HL-60 (cell line): Measurements from ENCODE around the gene RASAL2.
A peak's percentile ranks its signal among the peaks of the same experiment; 100 is the strongest.

Experiments
- GABPA ChIP-seq: IDR thresholded peaks from 2 replicates; pipeline ENCODE4 v1.6.1; 2012; ENCODE audit warnings: low read depth
- POLR2AphosphoS5 ChIP-seq: IDR thresholded peaks from 2 replicates; pipeline ENCODE4 v1.6.1; 2012; ENCODE audit warnings: low read depth
- REST ChIP-seq: IDR thresholded peaks from 2 replicates; pipeline ENCODE4 v1.6.1; 2012; ENCODE audit warnings: low read depth; ENCODE audit not compliant: insufficient replicate concordance
- SPI1 ChIP-seq: IDR thresholded peaks from 2 replicates; pipeline ENCODE4 v1.6.1; 2012; ENCODE audit warnings: low read depth, mild to moderate bottlenecking, borderline replicate concordance
- TF ChIP-seq, protein P1 (sequence below): IDR thresholded peaks from one replicate; pipeline ENCODE4 v1.5.1; 2011; ENCODE audit warnings: low read length, control low read depth, inconsistent platforms; ENCODE audit not compliant: insufficient read depth

GRCh38 chr1:178277793-178278530 lies 184.1 kb downstream of the RASAL2 start:
- TF ChIP-seq, protein P1, sequence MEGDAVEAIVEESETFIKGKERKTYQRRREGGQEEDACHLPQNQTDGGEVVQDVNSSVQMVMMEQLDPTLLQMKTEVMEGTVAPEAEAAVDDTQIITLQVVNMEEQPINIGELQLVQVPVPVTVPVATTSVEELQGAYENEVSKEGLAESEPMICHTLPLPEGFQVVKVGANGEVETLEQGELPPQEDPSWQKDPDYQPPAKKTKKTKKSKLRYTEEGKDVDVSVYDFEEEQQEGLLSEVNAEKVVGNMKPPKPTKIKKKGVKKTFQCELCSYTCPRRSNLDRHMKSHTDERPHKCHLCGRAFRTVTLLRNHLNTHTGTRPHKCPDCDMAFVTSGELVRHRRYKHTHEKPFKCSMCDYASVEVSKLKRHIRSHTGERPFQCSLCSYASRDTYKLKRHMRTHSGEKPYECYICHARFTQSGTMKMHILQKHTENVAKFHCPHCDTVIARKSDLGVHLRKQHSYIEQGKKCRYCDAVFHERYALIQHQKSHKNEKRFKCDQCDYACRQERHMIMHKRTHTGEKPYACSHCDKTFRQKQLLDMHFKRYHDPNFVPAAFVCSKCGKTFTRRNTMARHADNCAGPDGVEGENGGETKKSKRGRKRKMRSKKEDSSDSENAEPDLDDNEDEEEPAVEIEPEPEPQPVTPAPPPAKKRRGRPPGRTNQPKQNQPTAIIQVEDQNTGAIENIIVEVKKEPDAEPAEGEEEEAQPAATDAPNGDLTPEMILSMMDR, result no peak
- TF ChIP-seq REST (no peak), SPI1 (peak; percentile 29; the same call in 1 of the 2 replicates), POLR2AphosphoS5 (peak; percentile 94), GABPA (no peak)
